Effector memory CD8-positive, alpha-beta T cell (primary cell): ENCODE data around the gene IFIH1.

ENCODE experiments used
- ATAC-seq: fragments of 150-1000 bp; cut with Tn5 transposase; replicated peaks from 2 replicates; pipeline ENCODE4 v1.10.0; 2021; ENCODE audit warnings: mild to moderate bottlenecking, moderate library complexity
- DNase-seq, 3 experiments: peaks; one replicate each; pipeline ENCODE4 v3.0.0; 2021
- H3K27ac Mint-ChIP-seq, 2 donors: one replicate each; pipeline ENCODE4 v1.8.0; 2022; ENCODE audit warnings: mild to moderate bottlenecking in 2 of 2, mixed read lengths in 2 of 2, moderate library complexity in 2 of 2
- H3K27me3 Mint-ChIP-seq, 2 donors: one replicate each; pipeline ENCODE4 v1.8.0; 2022; ENCODE audit warnings: mixed read lengths in 2 of 2
- H3K36me3 Mint-ChIP-seq: one replicate; pipeline ENCODE4 v1.8.0; 2022; ENCODE audit warnings: mild to moderate bottlenecking, moderate library complexity, mixed read lengths; ENCODE audit not compliant: insufficient read depth
- H3K4me1 Mint-ChIP-seq, 2 donors: one replicate each; pipeline ENCODE4 v1.8.0; 2022; ENCODE audit warnings: low read depth in 2 of 2, mixed read lengths in 2 of 2
- H3K4me3 Mint-ChIP-seq, 2 donors: one replicate each; pipeline ENCODE4 v1.8.0; 2022; ENCODE audit warnings: mild to moderate bottlenecking in 2 of 2, mixed read lengths in 2 of 2, moderate library complexity in 2 of 2
- H3K9me3 Mint-ChIP-seq, 2 donors: one replicate each; pipeline ENCODE4 v1.8.0; 2022; ENCODE audit warnings: mixed read lengths in 2 of 2

Gene IFIH1

DNA sequence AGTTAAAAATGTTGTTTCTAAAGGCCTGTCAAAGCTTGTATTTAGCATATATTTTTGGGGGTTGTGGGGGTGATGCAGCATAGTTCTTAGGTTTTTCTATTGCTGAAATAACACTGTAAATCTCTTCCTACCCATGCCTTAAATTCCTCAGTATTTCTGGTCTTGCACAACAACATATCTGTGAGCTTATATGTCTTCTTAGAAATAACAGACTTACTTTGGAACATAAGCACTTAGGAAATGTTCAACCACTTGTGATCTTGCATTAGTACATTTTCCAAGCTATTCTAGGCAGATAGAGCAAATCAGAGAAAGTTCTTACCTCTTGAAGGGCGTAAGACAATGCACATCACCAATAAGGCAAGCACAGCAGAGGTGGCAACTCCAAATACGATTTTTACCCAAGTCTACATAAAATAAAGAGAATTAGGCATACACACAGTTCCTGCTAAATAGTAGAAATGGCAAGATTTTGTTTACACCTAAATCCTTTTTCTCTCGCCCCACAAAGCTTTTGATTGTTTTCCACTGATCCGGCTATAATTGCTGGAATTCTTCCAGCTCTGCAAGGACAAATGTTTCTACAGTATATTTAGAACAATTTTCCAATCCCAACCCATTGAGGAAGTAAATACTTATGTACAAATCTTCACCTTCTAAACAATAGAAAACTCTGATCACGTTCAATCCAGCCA lies 75.8 kb downstream of the IFIH1 start:
- H3K27ac Mint-ChIP-seq = no peak overlapping the region
- peaks cover 27 to 37% of the 10 kb centered on the region in 2 donors for H3K27me3 Mint-ChIP-seq
- no peaks in the 10 kb centered on the region for H3K4me1 Mint-ChIP-seq
- ATAC-seq = no peak
- H3K36me3 Mint-ChIP-seq = peaks cover 2% of the 10 kb centered on the region
- no peak for DNase-seq
- no peak overlapping the region for H3K4me3 Mint-ChIP-seq
- no peaks in the 10 kb centered on the region for H3K9me3 Mint-ChIP-seq

GRCh38 chr2:162241571-162241970 lies 76.9 kb downstream of the IFIH1 start:
- DNase-seq (no peak), ATAC-seq (no peak)
- no peaks in the 10 kb centered on the region for H3K4me1 Mint-ChIP-seq
- no peak overlapping the region for H3K27ac Mint-ChIP-seq
- H3K9me3 Mint-ChIP-seq = no peaks in the 10 kb centered on the region
- H3K36me3 Mint-ChIP-seq = peaks cover 2% of the 10 kb centered on the region
- peaks cover 30 to 37% of the 10 kb centered on the region in 2 donors for H3K27me3 Mint-ChIP-seq
- no peak overlapping the region for H3K4me3 Mint-ChIP-seq

DNA sequence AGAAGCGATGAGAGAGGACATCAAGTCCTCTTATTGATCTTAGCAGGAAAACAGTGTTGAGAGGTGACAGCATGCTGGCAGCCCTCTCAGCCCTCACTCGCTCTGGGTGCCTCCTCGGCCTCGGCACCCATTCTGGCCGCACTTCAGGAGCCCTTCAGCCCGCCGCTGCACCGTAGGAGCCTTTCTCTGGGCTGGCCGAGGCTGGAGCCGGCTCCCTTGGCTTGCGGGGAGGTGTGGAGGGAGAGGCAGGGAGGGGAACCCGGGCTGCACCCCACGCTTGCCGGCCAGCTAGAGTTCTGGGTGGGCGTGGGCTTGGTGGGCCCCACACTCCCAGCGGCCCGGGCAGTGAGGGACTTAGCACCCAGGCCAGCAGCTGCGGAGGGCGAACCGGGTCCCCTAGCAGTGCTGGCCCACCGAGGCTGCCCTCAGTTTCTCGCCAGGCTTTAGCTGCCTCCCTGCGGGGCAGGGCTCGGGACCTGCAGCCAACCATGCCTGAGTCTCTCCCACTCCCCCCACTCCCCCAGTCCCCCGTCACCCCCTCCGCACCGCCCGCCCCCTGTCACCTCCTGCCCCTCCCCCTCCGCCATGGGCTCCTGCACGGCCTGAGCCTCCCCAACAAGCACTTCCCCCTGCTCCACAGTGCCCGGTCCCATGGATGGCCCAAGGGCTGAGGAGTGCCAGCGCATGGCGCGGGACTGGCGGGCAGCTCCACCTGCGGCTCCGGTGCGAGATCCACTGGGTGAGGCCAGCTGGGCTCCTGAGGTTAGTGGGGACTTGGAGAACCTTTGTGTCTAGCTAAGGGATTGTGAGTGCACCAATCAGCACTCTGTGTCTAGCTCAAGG lies 83.6 kb downstream of the IFIH1 start:
- no peaks in the 10 kb centered on the region for H3K9me3 Mint-ChIP-seq
- no peaks in the 10 kb centered on the region for H3K4me1 Mint-ChIP-seq
- H3K36me3 Mint-ChIP-seq = no peaks in the 10 kb centered on the region
- H3K4me3 Mint-ChIP-seq = no peak overlapping the region
- H3K27me3 Mint-ChIP-seq = peaks cover 16 to 23% of the 10 kb centered on the region in 2 donors
- no peak overlapping the region for H3K27ac Mint-ChIP-seq
- DNase-seq (no peak), ATAC-seq (no peak)

- ATAC-seq = no peak
- Mint-ChIP-seq H3K36me3 (no peaks in the 10 kb centered on the region), H3K4me1 (no peaks in the 10 kb centered on the region), H3K27ac (no peak overlapping the region), H3K9me3 (no peaks in the 10 kb centered on the region), H3K4me3 (no peak overlapping the region), H3K27me3 (peaks cover 10 to 11% of the 10 kb centered on the region in 2 donors)
- no peak for DNase-seq
These were observed 85.3 kb downstream of the IFIH1 start for GRCh38 chr2:162233197-162233596.

DNA sequence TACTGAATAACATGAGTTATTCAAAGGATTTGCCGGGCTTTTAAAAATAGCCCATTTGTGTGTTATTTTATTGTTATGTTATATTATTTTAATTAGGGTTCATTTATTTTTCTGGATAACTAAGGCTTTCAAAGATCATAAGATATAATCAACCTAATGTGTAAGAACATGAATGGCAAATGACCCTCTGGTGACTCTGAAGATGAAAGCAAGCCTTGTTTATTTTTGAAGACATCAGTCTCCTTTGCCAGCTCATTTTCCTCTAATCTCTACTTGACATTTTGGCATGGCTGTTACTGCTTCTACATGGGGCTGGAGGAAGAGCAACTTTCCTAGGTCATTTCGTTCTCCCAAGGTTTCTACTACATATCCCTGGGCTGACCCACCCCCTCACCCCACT lies 85.8 kb downstream of the IFIH1 start:
- Mint-ChIP-seq H3K36me3 (no peaks in the 10 kb centered on the region), H3K27ac (no peak overlapping the region), H3K4me3 (no peak overlapping the region), H3K9me3 (no peaks in the 10 kb centered on the region), H3K27me3 (peaks cover 11 to 15% of the 10 kb centered on the region in 2 donors), H3K4me1 (no peaks in the 10 kb centered on the region)
- ATAC-seq (no peak), DNase-seq (no peak)

GRCh38 chr2:162232027-162232426 lies 86.5 kb downstream of the IFIH1 start:
- peaks cover 11 to 21% of the 10 kb centered on the region in 2 donors for H3K27me3 Mint-ChIP-seq
- no peak for ATAC-seq
- H3K27ac Mint-ChIP-seq = no peak overlapping the region
- no peaks in the 10 kb centered on the region for H3K4me1 Mint-ChIP-seq
- no peaks in the 10 kb centered on the region for H3K9me3 Mint-ChIP-seq
- no peaks in the 10 kb centered on the region for H3K36me3 Mint-ChIP-seq
- DNase-seq = no peak
- H3K4me3 Mint-ChIP-seq = no peak overlapping the region

- Mint-ChIP-seq H3K4me1 (no peaks in the 10 kb centered on the region), H3K27me3 (peaks cover 11% of the 10 kb centered on the region in 2 donors), H3K36me3 (no peaks in the 10 kb centered on the region), H3K9me3 (no peaks in the 10 kb centered on the region), H3K4me3 (no peak overlapping the region), H3K27ac (no peak overlapping the region)
- ATAC-seq = no peak
- no peak for DNase-seq
These were observed 87.7 kb downstream of the IFIH1 start for GRCh38 chr2:162230761-162231160.

GRCh38 chr2:162226836-162227235 lies 91.6 kb downstream of the IFIH1 start:
- Mint-ChIP-seq H3K4me1 (no peaks in the 10 kb centered on the region), H3K27ac (no peak overlapping the region), H3K4me3 (no peak overlapping the region), H3K27me3 (peaks cover 10 to 14% of the 10 kb centered on the region in 2 donors), H3K36me3 (no peaks in the 10 kb centered on the region), H3K9me3 (no peaks in the 10 kb centered on the region)
- DNase-seq (no peak), ATAC-seq (no peak)

GRCh38 chr2:162221064-162221463 lies 97.4 kb downstream of the IFIH1 start:
- ATAC-seq = peak; percentile 79
- peak; percentile 50 to 64 (median 51) for DNase-seq
- H3K4me3 Mint-ChIP-seq = no peak overlapping the region

GRCh38 chr2:162220368-162220767 lies 98.1 kb downstream of the IFIH1 start:
- DNase-seq = no peak

More at GRCh38 chr2:162221064-162221463, 97.4 kb downstream of the IFIH1 start:
- Mint-ChIP-seq H3K4me1 (no peaks in the 10 kb centered on the region), H3K27ac (no peak overlapping the region), H3K27me3 (peaks cover 25 to 47% of the 10 kb centered on the region in 2 donors), H3K36me3 (no peaks in the 10 kb centered on the region), H3K9me3 (no peaks in the 10 kb centered on the region)

GRCh38 chr2:162219426-162219825 lies 99.1 kb downstream of the IFIH1 start:
- Mint-ChIP-seq H3K4me1 (no peaks in the 10 kb centered on the region), H3K9me3 (no peaks in the 10 kb centered on the region), H3K4me3 (no peak overlapping the region), H3K36me3 (no peaks in the 10 kb centered on the region), H3K27ac (no peak overlapping the region), H3K27me3 (peaks cover 20 to 47% of the 10 kb centered on the region in 2 donors)
- no peak for DNase-seq
- ATAC-seq = no peak

More at GRCh38 chr2:162220368-162220767, 98.1 kb downstream of the IFIH1 start:
- H3K36me3 Mint-ChIP-seq = no peaks in the 10 kb centered on the region
- H3K27me3 Mint-ChIP-seq = peaks cover 25 to 47% of the 10 kb centered on the region in 2 donors
- H3K27ac Mint-ChIP-seq = no peak overlapping the region
- ATAC-seq = no peak
- H3K9me3 Mint-ChIP-seq = no peaks in the 10 kb centered on the region
- H3K4me3 Mint-ChIP-seq = no peak overlapping the region
- H3K4me1 Mint-ChIP-seq = no peaks in the 10 kb centered on the region

DNA sequence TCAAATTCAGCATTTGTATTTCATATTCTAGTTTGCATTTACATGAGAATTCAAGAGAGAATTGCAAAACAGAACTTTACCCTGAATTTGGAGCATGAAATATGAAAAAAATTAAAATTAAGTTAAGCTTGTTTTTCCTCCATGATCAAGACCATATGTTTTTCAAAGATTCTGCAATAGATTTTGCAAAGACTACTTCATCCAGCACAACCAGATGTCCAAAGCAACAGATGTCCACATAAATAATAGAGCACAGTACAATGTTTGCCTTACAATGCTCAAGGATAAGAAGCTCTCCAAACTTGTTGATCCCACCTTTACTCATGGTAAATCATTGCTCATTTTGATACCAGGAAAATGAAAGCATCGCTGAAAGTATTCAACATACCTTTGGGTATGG lies 100.9 kb downstream of the IFIH1 start:
- ATAC-seq (no peak), DNase-seq (no peak)
- peaks cover 20 to 47% of the 10 kb centered on the region in 2 donors for H3K27me3 Mint-ChIP-seq
- no peaks in the 10 kb centered on the region for H3K9me3 Mint-ChIP-seq
- H3K4me1 Mint-ChIP-seq = no peaks in the 10 kb centered on the region
- H3K27ac Mint-ChIP-seq = no peak overlapping the region
- no peak overlapping the region for H3K4me3 Mint-ChIP-seq
- no peaks in the 10 kb centered on the region for H3K36me3 Mint-ChIP-seq
